Stimulated activated CD8-positive, alpha-beta memory T cell treated with anti-CD3 and anti-CD28 coated beads, Interleukin-7, amount 100 ng/mL, for 48 hours (primary cell): Measurements from ENCODE around the gene ARHGAP11A.
"Not testable (repeated sequence)": the region's sequence is repeated elsewhere in the genome, so short reads cannot be mapped to it uniquely, and the experiment has no call there.

Source experiments
- DNase-seq, 2 donors: peaks; one replicate each; pipeline ENCODE4 v3.0.0-alpha.2; 2020; ENCODE audit warnings: low read depth in 1 of 2; ENCODE audit errors: extremely low read depth in 1 of 2

Gene ARHGAP11A

GRCh38 chr15:32615051-32615870 is at the start of gene ARHGAP11A:
ARHGAP11A (plus strand) TSS chr15:32615504; CDS start chr15:32616212, 708 bp downstream.
- DNase-seq = peak; percentile 68 to 81

- DNase-seq = not testable (repeated sequence)
Measured at GRCh38 chr15:32568988-32569387, 46.3 kb upstream of the ARHGAP11A start.

- DNase-seq = not testable (repeated sequence)
Measured at GRCh38 chr15:32578482-32578881, 36.8 kb upstream of the ARHGAP11A start.

GRCh38 chr15:32585844-32586243 is 29.5 kb upstream of the ARHGAP11A start:
- not testable (repeated sequence) for DNase-seq

- DNase-seq = not testable (repeated sequence)
Measured at GRCh38 chr15:32593151-32593550, 22.2 kb upstream of the ARHGAP11A start, which contains the start of gene GOLGA8N. GOLGA8N (plus strand) TSS chr15:32593456.

GRCh38 chr15:32609518-32609917 is 5.8 kb upstream of the ARHGAP11A start:
- DNase-seq = not testable (repeated sequence)

GRCh38 chr15:32610719-32611118 is 4.6 kb upstream of the ARHGAP11A start:
- DNase-seq = not testable (repeated sequence)

- DNase-seq = peak in 1 of 2 donors; percentile 8
Measured at GRCh38 chr15:32614712-32615050, 623 bp upstream of the ARHGAP11A start.

- not testable (repeated sequence) for DNase-seq
Measured at GRCh38 chr15:32615871-32616426, 645 bp downstream of the ARHGAP11A start.

GRCh38 chr15:32636410-32636809 is 21.1 kb downstream of the ARHGAP11A start:
- no peak for DNase-seq

- DNase-seq = no peak
Measured at GRCh38 chr15:32636908-32637567, 21.7 kb downstream of the ARHGAP11A start.

GRCh38 chr15:32637704-32638103 is 22.4 kb downstream of the ARHGAP11A start:
- no peak for DNase-seq

GRCh38 chr15:32641517-32642059 is 26.3 kb downstream of the ARHGAP11A start, which contains the start of gene SCG5:
SCG5 (plus strand) TSS chr15:32641710; CDS start chr15:32643593, 1,883 bp downstream.
- DNase-seq = no peak

GRCh38 chr15:32642667-32643435 is 27.5 kb downstream of the ARHGAP11A start:
- DNase-seq = no peak

- DNase-seq = no peak
Measured at GRCh38 chr15:32643907-32644445, 28.7 kb downstream of the ARHGAP11A start.

- no peak for DNase-seq
Measured at GRCh38 chr15:32646291-32646690, 31.0 kb downstream of the ARHGAP11A start.

- DNase-seq = no peak
Measured at GRCh38 chr15:32649342-32649741, 34.0 kb downstream of the ARHGAP11A start.

- peak in 1 of 2 donors; percentile 11 for DNase-seq
Measured at GRCh38 chr15:32651229-32651837, 36.0 kb downstream of the ARHGAP11A start.

GRCh38 chr15:32652178-32652577 is 36.9 kb downstream of the ARHGAP11A start:
- DNase-seq = no peak

- DNase-seq = no peak
Measured at GRCh38 chr15:32656091-32656490, 40.8 kb downstream of the ARHGAP11A start.
